Brain microvascular endothelial cell (primary cell): Measurements from ENCODE around the gene PLPP2.

ENCODE experiments used
- DNase-seq: peaks from one replicate; pipeline ENCODE4 v3.0.0-alpha.2; 2020
- H3K27ac ChIP-seq: fragments of 250-450 bp; sonication (Bioruptor Pico); 2 replicates; pipeline ENCODE4 v1.5.1; 2020; ENCODE audit warnings: mild to moderate bottlenecking, moderate library complexity
- H3K27me3 ChIP-seq: fragments of 250-450 bp; sonication (Bioruptor Pico); replicated peaks from 2 replicates; pipeline ENCODE4 v1.5.1; 2020; ENCODE audit warnings: mild to moderate bottlenecking
- H3K36me3 ChIP-seq: fragments of 250-450 bp; sonication (Bioruptor Pico); replicated peaks from 2 replicates; pipeline ENCODE4 v1.5.1; 2020; ENCODE audit warnings: mild to moderate bottlenecking
- H3K4me3 ChIP-seq: 2 replicates; pipeline ENCODE4 v1.5.1; 2011; ENCODE audit warnings: low read depth, mild to moderate bottlenecking, control low read depth, low read length, moderate library complexity
- in situ Hi-C: cut with HindIII; loops from 2 replicates; pipeline ENCODE4 v1.10.0; 2017; ENCODE audit warnings: low sequenced_read_pairs, low pct_ligation_motif_present
- TF ChIP-seq, protein P1 (sequence below): IDR thresholded peaks from 2 replicates; pipeline ENCODE4 v1.5.1; 2011; ENCODE audit warnings: low read depth, mild to moderate bottlenecking, moderate library complexity, low read length, control low read depth, inconsistent platforms; ENCODE audit errors: missing control alignments

Gene PLPP2

DNA sequence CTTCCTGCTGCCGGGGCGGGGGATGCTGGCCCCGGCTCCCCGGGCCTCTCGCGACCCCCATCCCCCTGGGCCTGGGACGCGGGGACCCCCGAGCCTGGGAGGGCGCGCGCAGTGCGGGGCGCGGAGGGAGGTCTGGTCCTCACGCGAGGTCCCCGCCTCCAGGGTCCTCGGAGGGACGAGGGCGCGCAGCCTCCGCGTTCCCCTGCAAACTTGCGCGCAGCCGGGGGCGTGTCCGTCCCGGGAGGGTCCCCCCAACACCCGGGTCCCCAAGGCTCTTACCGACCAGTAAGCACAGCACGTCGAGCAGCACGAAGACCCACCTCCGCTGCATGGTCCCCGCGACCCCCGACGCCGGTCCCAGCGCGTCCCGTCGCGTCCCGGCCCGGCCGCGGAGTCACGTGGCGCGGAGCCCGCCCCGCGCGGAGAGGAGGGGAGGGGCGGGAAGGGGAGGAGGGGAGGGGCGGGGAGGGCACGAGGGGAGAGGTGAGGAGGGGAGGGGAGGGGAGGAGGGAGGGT lies at the start of gene PLPP2:
TSS of gene PLPP2 (minus strand) at position 398 of the 516 bp plus-strand sequence. CDS start at position 331, 67 bp downstream.
- Histone ChIP-seq H3K27me3 (peaks cover 10% of the 10 kb centered on the region), H3K36me3 (no peaks in the 10 kb centered on the region), H3K4me3 (peak within 1 kb of the TSS; percentile 54), H3K27ac (no peak within 1 kb of the TSS)
- TF ChIP-seq, protein P1, sequence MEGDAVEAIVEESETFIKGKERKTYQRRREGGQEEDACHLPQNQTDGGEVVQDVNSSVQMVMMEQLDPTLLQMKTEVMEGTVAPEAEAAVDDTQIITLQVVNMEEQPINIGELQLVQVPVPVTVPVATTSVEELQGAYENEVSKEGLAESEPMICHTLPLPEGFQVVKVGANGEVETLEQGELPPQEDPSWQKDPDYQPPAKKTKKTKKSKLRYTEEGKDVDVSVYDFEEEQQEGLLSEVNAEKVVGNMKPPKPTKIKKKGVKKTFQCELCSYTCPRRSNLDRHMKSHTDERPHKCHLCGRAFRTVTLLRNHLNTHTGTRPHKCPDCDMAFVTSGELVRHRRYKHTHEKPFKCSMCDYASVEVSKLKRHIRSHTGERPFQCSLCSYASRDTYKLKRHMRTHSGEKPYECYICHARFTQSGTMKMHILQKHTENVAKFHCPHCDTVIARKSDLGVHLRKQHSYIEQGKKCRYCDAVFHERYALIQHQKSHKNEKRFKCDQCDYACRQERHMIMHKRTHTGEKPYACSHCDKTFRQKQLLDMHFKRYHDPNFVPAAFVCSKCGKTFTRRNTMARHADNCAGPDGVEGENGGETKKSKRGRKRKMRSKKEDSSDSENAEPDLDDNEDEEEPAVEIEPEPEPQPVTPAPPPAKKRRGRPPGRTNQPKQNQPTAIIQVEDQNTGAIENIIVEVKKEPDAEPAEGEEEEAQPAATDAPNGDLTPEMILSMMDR, result no peak
- no peak for DNase-seq
- in situ Hi-C loops, result no loop called here

DNA sequence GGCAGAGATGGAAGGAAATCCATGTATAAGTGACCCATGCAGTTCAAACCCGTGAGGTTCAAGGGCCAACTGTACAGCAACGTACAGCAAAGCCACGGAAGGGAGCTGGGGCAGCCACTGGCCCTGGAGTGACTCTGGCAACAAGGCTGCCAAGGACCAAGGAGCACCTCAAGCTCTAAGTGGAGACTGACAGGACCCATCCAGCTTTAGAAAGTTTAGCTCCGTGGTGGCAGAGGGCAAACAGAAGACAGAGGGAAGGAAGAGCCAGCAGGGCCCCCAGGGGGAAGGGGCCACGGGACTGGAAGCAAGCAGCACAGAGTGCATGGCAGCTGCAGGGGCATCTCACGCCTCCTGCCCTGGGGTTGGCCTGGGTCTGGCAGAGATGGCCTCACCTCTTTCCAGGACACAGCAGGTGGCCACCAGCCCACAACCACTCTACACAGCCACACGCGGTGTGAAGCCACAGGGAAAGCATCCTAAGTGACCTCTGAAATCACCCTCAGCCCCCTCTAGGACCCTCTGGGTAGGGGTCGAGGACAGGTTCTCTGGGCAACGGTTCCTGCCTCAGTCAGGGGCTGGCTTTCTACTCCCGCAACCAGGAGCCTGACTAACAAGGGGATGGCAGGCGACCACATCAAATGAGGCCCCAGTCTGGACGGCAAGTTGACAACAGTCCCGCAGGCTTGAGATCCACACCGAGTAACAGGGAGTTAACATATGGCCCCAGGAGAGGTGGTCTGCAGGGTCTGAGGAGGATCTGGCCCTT lies 49.6 kb upstream of the PLPP2 start:
- H3K36me3 ChIP-seq, result peaks cover 8% of the 10 kb centered on the region
- TF ChIP-seq, protein P1, result no peak
- DNase-seq, result no peak
- in situ Hi-C loops, result no loop called here
- H3K27ac ChIP-seq, result no peak overlapping the region
- no peaks in the 10 kb centered on the region for H3K27me3 ChIP-seq
- no peak overlapping the region for H3K4me3 ChIP-seq

DNA sequence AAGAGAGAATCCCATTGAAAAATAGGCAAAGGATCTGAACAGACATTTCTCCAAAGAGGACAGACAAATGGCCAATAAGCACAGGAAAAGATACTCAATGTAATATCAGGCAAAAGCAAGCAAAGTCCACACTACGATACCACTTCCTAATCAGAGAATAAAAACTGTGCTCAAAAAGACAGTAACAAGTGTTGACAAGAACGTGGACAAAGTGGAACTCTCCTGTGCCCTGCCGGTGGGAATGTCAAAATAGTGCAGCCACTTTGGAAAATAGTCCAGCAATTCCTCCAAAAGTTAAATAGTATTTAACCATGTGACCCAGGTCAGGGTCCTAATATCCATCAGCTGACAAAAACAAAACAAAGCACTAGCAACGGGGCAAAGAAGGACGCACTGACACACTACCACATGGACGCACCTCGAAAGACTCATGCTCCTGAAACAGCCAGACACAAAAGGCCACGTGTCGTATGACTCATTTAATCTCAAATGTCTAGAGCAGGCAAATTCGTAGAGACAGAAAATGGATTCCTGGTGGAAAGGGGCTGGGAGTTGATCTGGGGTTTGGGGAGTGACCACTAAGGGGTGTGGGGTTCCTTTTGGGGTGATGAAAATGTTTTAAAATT lies 48.2 kb upstream of the PLPP2 start:
- Histone ChIP-seq H3K4me3 (no peak overlapping the region), H3K36me3 (peaks cover 15% of the 10 kb centered on the region), H3K27ac (peak overlapping the region; percentile 12), H3K27me3 (no peaks in the 10 kb centered on the region)
- peak; percentile 75 for DNase-seq
- TF ChIP-seq, protein P1, result no peak
- in situ Hi-C loops, result no loop called here

DNA sequence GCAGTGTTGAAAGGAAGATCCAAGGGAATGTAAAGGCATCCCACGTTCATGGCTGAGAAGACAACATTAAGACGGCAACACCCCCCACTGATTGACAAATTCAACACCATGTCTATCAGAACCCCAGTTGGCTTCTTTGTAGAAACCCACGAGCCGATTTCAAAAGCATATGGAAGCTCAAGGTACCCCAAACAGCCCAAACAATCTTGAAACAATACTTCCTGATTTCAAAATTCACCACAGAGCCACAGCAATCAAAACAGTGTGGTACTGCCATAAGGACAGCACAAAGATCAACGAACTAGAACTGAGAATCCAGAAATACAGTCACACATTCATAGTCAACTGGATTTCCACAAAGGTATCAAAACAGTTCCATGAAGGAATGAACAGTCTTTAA lies 47.2 kb upstream of the PLPP2 start:
- Histone ChIP-seq H3K27me3 (no peaks in the 10 kb centered on the region), H3K36me3 (peaks cover 18% of the 10 kb centered on the region), H3K4me3 (no peak overlapping the region), H3K27ac (no peak overlapping the region)
- TF ChIP-seq, protein P1, result no peak
- no peak for DNase-seq
- in situ Hi-C loops, result no loop called here

DNA sequence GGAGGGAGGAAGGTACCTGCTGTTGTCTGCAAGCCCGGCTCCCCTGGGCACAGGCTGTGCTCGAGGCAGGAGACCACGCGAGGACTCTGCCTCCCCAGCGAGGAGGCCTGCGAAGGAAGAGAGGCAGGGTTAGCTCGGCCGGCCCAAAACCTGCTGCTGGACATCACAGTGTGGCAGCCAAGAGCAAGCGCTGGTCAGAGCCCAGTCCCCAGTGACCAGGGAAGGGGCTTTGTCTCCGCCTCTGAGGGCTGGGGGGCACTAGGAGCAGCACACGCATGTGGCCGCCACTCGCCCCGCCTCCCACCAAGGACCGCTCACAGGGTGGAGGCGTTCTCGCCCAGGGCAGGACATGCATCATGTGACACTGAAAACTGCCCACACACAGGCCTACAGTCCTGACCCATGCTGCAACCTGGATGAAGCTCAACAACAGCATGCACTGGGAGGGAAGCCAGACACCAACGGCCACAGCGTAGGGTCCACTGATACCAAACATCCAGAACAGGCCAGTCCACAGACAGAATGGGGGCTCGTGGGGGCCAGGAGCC lies 44.9 kb upstream of the PLPP2 start:
- no peaks in the 10 kb centered on the region for H3K27me3 ChIP-seq
- H3K4me3 ChIP-seq, result no peak overlapping the region
- TF ChIP-seq, protein P1, result no peak
- DNase-seq, result no peak
- no peak overlapping the region for H3K27ac ChIP-seq
- in situ Hi-C loops, result no loop called here
- H3K36me3 ChIP-seq, result peaks cover 22% of the 10 kb centered on the region
